Neural progenitor cell (in vitro differentiated cells): ENCODE data around the gene PVALEF.

Experiments
- EZH2 ChIP-seq: fragments of 200-600 bp; sonication (generic); IDR thresholded peaks from 2 replicates; pipeline ENCODE4 v1.6.1; 2017; ENCODE audit warnings: antibody characterized with exemption, mild to moderate bottlenecking, moderate library complexity
- EZH2phosphoT487 ChIP-seq: fragments of 200-600 bp; sonication (generic); IDR thresholded peaks from 2 replicates; pipeline ENCODE4 v1.6.1; 2017; ENCODE audit warnings: antibody characterized with exemption
- TF ChIP-seq, protein P1 (sequence below): fragments of 200-600 bp; sonication (generic); IDR thresholded peaks from 2 replicates; pipeline ENCODE4 v1.5.1; 2017; ENCODE audit warnings: antibody characterized with exemption, mild to moderate bottlenecking

DNA sequence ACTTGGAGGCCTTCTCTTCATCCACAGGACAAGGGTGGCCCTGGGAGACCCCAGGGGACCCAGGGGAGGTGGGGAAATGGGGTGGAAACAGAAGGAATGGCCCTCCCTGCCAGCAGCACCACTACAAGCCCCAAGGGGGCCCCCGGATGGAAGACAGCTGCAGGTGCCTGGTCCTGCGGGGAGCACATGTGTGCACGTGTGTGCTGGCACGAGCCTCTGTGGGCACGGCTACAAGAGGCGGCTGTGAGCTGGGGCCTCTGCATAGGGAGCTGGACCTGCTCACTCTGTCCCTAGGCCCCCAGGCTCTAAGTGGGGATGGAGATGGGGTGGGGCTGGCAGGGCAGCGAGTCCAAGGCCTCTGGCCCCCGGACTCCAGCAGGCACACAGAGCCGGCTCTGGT lies 13.9 kb downstream of the PVALEF start:
- no peak for TF ChIP-seq EZH2
- TF ChIP-seq, protein P1, sequence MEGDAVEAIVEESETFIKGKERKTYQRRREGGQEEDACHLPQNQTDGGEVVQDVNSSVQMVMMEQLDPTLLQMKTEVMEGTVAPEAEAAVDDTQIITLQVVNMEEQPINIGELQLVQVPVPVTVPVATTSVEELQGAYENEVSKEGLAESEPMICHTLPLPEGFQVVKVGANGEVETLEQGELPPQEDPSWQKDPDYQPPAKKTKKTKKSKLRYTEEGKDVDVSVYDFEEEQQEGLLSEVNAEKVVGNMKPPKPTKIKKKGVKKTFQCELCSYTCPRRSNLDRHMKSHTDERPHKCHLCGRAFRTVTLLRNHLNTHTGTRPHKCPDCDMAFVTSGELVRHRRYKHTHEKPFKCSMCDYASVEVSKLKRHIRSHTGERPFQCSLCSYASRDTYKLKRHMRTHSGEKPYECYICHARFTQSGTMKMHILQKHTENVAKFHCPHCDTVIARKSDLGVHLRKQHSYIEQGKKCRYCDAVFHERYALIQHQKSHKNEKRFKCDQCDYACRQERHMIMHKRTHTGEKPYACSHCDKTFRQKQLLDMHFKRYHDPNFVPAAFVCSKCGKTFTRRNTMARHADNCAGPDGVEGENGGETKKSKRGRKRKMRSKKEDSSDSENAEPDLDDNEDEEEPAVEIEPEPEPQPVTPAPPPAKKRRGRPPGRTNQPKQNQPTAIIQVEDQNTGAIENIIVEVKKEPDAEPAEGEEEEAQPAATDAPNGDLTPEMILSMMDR: no peak
- TF ChIP-seq EZH2phosphoT487: no peak
